ENCODE results near the gene PANX2.

GRCh38 chr22:50186181-50186714 lies 15.7 kb downstream of the PANX2 start:
- TF ChIP-seq POLR2A (IDR thresholded peaks at IDR 0.05; ENCODE audit: extremely low read depth, insufficient read length) = no peak
- TF ChIP-seq, protein P1, sequence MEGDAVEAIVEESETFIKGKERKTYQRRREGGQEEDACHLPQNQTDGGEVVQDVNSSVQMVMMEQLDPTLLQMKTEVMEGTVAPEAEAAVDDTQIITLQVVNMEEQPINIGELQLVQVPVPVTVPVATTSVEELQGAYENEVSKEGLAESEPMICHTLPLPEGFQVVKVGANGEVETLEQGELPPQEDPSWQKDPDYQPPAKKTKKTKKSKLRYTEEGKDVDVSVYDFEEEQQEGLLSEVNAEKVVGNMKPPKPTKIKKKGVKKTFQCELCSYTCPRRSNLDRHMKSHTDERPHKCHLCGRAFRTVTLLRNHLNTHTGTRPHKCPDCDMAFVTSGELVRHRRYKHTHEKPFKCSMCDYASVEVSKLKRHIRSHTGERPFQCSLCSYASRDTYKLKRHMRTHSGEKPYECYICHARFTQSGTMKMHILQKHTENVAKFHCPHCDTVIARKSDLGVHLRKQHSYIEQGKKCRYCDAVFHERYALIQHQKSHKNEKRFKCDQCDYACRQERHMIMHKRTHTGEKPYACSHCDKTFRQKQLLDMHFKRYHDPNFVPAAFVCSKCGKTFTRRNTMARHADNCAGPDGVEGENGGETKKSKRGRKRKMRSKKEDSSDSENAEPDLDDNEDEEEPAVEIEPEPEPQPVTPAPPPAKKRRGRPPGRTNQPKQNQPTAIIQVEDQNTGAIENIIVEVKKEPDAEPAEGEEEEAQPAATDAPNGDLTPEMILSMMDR (IDR thresholded peaks at IDR 0.05; ENCODE audit: low read depth, low read length) = no peak
- TF ChIP-seq MYC (IDR thresholded peaks at IDR 0.05; ENCODE audit: low read depth, low read length) = no peak
